Measurements from ENCODE around the gene KRT17. TPM values are rescaled to one million over a fixed set of nuclear protein-coding genes. Genes with fewer than 3 reads are reported as not detected.
"Not testable (repeated sequence)": the region's sequence is repeated elsewhere in the genome, so short reads cannot be mapped to it uniquely, and the experiment has no call there.

KRT17 gene
- total and polyA plus RNA-seq, 2 donors (not counting 1 experiment from before 2014, with no cell fraction given) = not detected

DNA sequence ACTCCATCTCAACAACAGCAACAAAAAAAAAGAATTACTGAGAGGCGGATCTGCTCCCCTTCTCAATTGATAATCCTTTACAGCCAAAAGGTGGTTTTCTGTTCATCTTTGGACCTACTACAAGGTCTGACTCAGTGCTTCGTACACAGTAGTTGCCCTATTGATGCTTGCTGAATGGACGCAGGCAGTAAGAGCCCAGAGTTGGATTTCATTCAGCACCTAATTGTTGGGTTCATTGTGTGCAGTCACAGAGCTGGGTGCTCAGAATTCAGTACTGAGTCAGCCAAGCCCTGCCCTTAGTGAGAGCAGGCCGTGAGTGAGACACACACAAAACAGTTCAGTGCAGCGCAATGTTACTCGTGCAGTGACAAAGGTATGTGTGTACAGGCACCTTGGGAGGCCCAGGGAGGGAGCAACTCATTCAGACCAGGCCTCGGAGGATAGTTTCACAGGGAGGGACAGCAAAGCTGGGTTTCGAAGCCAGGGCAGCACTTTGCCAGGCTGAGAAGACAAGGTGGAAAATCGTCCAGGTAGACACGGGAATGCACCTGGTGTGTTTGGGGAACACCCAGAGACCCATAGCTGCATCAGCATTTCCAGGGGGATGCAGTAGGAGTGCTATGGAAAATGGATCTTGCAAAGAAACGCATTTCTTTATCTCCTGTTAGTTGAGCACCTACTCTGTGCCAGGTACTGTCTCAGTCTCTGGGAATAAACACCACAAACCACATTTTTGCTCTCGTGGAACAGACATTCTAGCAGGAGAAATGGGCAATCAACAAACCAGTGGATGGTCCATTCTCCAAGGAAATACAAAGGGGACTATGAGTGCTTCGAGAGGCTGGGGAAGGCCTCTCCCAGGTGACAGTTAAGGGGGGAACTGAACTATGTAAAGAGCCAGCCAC, 18.1 kb upstream of the KRT17 start:
- intact Hi-C loops (cut with micrococcal nuclease) = no loop called here
- H3K4me3 ChIP-seq (ENCODE audit: control extremely low read depth in 1 of 5, extremely low read depth in 1 of 5, insufficient read depth in 1 of 5, low read depth in 2 of 5, low read length in 4 of 5) = no peak overlapping the region
- CTCF ChIA-PET = interaction anchor here (11.9 kb wide), 1 partner anchor 23 kb away, joined by 438 read pairs; no protein-coding TSS in a partner anchor
- Mint-ChIP-seq H3K4me1 (no peaks in the 10 kb centered on the region), H3K4me3 (no peak overlapping the region), H3K27ac (no peak overlapping the region), H3K9me3 (ENCODE audit: insufficient read depth) (no peaks in the 10 kb centered on the region), H3K27me3 (no peaks in the 10 kb centered on the region)
- H2AFZ ChIP-seq (ENCODE audit: insufficient read depth, low read depth, low read length, poor library complexity, severe bottlenecking) = no peak overlapping the region
- no peaks in the 10 kb centered on the region for H3K9me3 ChIP-seq (ENCODE audit: control extremely low read depth in 1 of 3, control insufficient read depth in 2 of 3, insufficient read depth in 1 of 3, low read length in 2 of 3)
- H3K36me3 ChIP-seq (replicated peaks in 1 of 2; ENCODE audit: control extremely low read depth in 1 of 2, control insufficient read depth in 1 of 2, extremely low read depth in 1 of 2, insufficient read depth in 2 of 2, low read length in 1 of 2) = no peaks in the 10 kb centered on the region
- WGBS (ENCODE audit: insufficient coverage) = 86% methylated on average over 11 of the region's 13 CpGs
- TF ChIP-seq EZH2 (IDR thresholded peaks at IDR 0.05; ENCODE audit: borderline replicate concordance, insufficient read depth, low read depth, low read length, poor library complexity, severe bottlenecking) = no peak
- TF ChIP-seq, protein P1, sequence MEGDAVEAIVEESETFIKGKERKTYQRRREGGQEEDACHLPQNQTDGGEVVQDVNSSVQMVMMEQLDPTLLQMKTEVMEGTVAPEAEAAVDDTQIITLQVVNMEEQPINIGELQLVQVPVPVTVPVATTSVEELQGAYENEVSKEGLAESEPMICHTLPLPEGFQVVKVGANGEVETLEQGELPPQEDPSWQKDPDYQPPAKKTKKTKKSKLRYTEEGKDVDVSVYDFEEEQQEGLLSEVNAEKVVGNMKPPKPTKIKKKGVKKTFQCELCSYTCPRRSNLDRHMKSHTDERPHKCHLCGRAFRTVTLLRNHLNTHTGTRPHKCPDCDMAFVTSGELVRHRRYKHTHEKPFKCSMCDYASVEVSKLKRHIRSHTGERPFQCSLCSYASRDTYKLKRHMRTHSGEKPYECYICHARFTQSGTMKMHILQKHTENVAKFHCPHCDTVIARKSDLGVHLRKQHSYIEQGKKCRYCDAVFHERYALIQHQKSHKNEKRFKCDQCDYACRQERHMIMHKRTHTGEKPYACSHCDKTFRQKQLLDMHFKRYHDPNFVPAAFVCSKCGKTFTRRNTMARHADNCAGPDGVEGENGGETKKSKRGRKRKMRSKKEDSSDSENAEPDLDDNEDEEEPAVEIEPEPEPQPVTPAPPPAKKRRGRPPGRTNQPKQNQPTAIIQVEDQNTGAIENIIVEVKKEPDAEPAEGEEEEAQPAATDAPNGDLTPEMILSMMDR (IDR thresholded peaks at IDR 0.05) = no peak
- H3K9ac ChIP-seq (ENCODE audit: low read length) = no peak overlapping the region
- H4K20me1 ChIP-seq (ENCODE audit: control insufficient read depth, insufficient read depth, low read length, poor library complexity, severe bottlenecking) = no peaks in the 10 kb centered on the region
- ATAC-seq (ENCODE audit: low read depth) (no peak), DNase-seq (no peak)
- peaks cover 0 to 2% (median 0%) of the 10 kb centered on the region in 4 experiments for H3K27me3 ChIP-seq (replicated peaks in 1 of 4; ENCODE audit: control extremely low read depth in 1 of 4, control insufficient read depth in 3 of 4, insufficient read depth in 4 of 4, low read length in 3 of 4)
- H3K27ac ChIP-seq (ENCODE audit: low read length in 2 of 2) = no peak overlapping the region
- no peak overlapping the region for H3K4me2 ChIP-seq (replicated peaks; ENCODE audit: low read depth, low read length, poor library complexity, severe bottlenecking)
- POLR2A ChIA-PET = no interaction called here
- no peaks in the 10 kb centered on the region for H3K4me1 ChIP-seq (ENCODE audit: control insufficient read depth in 2 of 2, insufficient read depth in 2 of 2, low read length in 2 of 2)
- no peaks in the 10 kb centered on the region for H3K79me2 ChIP-seq (ENCODE audit: control insufficient read depth, insufficient read depth, low read length)

DNA sequence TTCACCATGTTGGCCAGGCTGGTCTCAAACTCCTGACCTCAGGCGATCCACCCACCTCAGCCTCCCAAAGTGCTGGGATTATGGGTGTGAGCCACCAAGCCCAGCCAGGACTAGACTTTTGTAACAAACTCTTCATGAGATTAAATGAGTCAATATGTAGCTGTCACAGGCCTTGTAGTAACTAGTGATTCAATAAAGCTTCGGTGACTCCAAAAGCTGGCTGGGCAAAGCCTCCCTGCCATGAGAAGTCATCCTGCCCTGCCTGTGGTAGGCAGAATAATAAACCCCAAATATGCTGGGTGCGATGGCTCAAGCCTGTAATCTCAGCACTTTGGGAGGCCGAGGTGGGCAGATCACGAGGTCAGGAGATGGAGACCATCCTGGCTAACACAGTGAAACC, 16.2 kb upstream of the KRT17 start:
- H3K27me3 Mint-ChIP-seq; H3K36me3 ChIP-seq (replicated peaks in 1 of 2; ENCODE audit: control extremely low read depth in 1 of 2, control insufficient read depth in 1 of 2, extremely low read depth in 1 of 2, insufficient read depth in 2 of 2, low read length in 1 of 2); H3K4me1 Mint-ChIP-seq; H4K20me1 ChIP-seq (ENCODE audit: control insufficient read depth, insufficient read depth, low read length, poor library complexity, severe bottlenecking); H3K4me2 ChIP-seq (replicated peaks; ENCODE audit: low read depth, low read length, poor library complexity, severe bottlenecking); H3K4me3 Mint-ChIP-seq; H3K27ac ChIP-seq (ENCODE audit: low read length in 2 of 2); POLR2A ChIA-PET; H3K27ac Mint-ChIP-seq; H2AFZ ChIP-seq (ENCODE audit: insufficient read depth, low read depth, low read length, poor library complexity, severe bottlenecking); intact Hi-C loops (cut with micrococcal nuclease); H3K79me2 ChIP-seq (ENCODE audit: control insufficient read depth, insufficient read depth, low read length); H3K9me3 ChIP-seq (ENCODE audit: control extremely low read depth in 1 of 3, control insufficient read depth in 2 of 3, insufficient read depth in 1 of 3, low read length in 2 of 3); H3K4me3 ChIP-seq (ENCODE audit: control extremely low read depth in 1 of 5, extremely low read depth in 1 of 5, insufficient read depth in 1 of 5, low read depth in 2 of 5, low read length in 4 of 5); H3K27me3 ChIP-seq (replicated peaks in 1 of 4; ENCODE audit: control extremely low read depth in 1 of 4, control insufficient read depth in 3 of 4, insufficient read depth in 4 of 4, low read length in 3 of 4); H3K9me3 Mint-ChIP-seq (ENCODE audit: insufficient read depth); ATAC-seq (ENCODE audit: low read depth); DNase-seq; H3K9ac ChIP-seq (ENCODE audit: low read length); H3K4me1 ChIP-seq (ENCODE audit: control insufficient read depth in 2 of 2, insufficient read depth in 2 of 2, low read length in 2 of 2): not testable (repeated sequence)
- 94% methylated on average over 3 of the region's 5 CpGs for WGBS (ENCODE audit: insufficient coverage)
- CTCF ChIA-PET = interaction anchor here (0.9 to 1.4 kb wide), 2 partner anchors 9 to 22 kb away, joined by 3 read pairs; no protein-coding TSS in a partner anchor
